Kidney tubule cell (primary cell): Measurements from ENCODE around the gene ST3GAL3.
"Not testable (repeated sequence)": the region's sequence is repeated elsewhere in the genome, so short reads cannot be mapped to it uniquely, and the experiment has no call there.

Source experiments
- DNase-seq: peaks from one replicate; pipeline ENCODE4 v3.0.0-alpha.2; 2018; ENCODE audit warnings: low spot score

Gene ST3GAL3

DNA sequence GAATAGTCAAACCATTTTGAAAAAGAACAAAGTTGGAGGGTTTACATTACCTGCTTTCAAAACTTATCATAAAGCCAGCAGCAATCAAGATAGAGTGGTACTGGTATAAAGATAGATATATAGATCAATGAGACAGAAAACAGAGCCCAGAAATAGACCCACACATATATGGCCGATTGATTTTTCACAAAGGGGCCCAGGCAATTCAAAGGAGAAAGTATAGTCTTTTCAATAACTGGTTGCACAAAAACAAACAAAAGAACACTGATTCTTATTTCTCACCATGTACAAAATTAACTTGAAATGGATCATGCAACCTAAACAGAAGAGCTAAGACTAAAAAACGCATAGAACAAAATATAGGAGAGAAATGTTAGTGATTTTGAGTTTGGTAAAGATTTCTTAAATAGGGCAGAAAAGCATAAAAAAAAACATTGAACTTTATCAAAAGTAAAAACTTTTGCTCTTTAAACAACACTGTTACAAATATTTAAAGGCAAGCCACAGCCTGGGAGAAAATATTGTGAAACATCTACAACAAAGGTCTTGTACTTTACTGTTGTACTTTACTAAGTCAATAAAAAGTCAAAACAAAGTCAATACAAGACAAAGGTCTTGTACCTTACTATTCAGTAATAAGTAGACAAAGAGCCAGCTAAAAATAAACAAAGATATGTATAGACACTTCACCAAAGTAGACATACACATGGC is 50.2 kb downstream of the ST3GAL3 start:
- no peak for DNase-seq

- DNase-seq: peak; percentile 28
These were observed 53.5 kb downstream of the ST3GAL3 start for GRCh38 chr1:43760745-43761317.

- peak; percentile 83 for DNase-seq
These were observed 56.2 kb downstream of the ST3GAL3 start for GRCh38 chr1:43763497-43763973.

GRCh38 chr1:43764581-43764980 is 57.2 kb downstream of the ST3GAL3 start:
- DNase-seq: no peak

DNA sequence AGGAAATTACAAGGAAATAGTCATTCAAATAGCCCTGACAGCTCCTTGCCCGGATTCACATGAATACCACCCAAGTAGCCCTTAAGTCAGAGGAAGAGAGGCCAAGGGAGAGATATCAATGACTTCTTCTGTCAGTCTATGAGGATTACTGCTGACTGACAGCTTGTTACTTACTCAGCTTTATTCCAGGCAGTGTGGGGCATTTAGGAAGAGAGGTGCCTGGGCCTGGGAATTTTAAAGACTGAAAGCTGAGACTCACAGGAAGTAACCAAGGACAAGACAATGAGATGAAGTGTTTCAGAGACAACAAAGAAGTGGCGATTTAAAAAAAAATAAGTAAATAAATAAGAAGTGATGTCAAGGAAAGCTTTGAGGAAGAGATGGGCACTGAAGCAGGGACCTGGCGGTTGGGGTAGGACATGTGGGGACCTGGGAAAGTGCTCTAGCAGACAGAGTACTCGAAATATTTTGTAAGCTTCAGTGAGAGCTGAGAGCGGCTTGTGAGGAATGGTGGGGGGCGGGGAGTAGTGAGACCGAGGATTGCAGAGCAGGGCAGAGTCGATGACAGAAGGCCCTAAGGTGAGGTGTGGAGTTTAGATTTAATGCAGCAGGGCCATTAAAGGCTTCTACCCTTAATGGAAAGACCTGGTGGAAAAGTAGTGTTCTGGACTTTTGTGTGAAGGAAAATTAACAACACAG is 58.9 kb downstream of the ST3GAL3 start:
- DNase-seq: peak; percentile 13

DNA sequence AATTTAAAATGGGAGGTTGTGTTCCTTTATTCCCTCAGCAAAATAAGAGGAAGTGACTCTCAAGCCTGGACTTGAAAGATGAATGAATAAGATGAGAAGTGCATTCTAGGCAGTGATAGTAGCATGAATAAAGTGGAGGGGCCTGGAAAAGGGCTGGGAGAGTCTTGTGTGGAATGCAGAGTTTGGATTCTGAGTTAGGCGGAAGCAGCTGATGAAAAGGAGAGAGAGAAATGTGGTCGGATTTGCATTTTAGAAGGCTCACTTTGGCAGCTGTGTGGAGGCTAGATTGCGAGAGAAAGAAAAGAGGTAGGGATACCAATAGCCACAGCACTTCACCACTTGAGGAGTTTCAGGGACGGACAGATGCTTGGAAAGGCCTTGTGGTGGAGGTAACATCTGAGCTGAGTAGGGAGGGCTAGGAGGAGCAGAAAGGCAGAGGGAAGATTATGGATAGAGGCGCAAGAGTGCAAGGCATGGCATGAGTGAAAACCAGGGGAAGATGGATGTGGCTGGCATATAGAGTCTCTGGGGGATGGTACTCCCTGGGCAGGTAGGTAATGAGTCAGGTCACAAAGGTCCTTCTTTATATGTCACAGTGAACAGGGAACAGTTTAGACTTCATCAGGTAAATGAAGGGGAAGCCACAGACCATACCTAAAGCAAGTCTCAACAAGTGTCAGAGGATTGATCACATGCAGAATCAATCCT is 59.6 kb downstream of the ST3GAL3 start:
- no peak for DNase-seq

GRCh38 chr1:43768168-43768567 is 60.8 kb downstream of the ST3GAL3 start:
- DNase-seq: no peak

DNA sequence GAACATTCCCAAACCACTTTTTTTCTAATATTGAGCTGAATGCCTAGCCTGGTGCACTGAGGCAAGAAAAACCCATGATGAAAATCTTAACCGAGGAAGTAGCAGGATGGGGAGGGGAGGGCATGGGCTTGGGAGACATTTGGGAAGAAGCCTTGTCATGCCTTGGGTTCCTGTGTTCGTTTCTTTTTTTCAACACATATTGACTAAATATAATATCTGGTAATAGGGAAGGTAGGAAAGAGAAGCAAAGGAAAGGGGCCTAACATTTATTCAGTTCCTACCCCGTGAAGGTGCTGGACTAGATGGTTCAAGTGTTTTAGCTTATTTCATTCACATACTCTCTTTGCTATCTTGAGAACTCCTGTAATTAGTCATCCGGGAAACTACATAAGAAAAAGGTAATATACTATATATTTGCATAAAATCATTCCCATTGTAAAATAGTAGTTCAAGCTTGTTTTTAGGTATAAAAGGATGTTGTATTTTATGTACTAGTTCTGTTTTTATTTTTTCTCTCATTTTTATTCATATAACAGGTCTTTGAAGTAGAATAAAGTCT is 62.1 kb downstream of the ST3GAL3 start:
- no peak for DNase-seq

DNA sequence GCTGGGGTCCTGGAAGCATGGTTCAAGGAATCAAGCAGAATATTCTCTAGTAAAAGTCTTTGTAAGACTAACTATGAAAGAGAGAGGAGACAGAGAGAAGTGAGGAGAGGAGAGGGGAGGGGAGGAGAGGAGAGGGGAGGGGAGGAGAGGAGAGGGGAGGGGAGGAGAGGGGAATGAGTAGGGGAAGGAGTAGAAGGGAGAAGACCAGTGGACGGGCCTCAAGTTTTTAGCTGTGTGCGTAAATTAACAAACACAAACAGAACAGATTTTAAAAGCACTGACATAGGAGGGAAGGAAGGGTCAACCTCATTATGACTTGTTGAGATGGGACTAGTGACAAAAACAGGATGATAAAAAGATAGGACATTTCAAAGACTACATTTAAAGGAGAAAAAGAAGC is 62.8 kb downstream of the ST3GAL3 start:
- DNase-seq: no peak

DNA sequence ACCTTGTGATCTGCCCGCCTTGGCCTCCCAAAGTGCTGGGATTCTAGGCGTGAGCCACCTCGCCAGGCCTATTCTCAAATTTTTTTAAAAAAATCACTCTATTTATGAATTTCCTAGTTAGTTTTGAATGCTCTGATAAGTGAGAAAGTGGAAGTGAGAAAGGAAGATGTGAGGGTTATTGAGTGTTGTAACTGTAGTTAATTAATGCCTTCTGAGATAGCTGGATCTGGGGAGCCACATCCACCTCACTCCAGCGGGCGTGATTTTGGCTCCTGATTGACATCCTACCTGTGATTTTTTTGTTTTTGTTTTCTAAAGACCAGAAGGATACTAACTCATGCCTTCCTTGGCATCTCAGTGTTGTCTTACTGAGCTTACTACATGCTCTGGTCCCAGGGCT is 65.6 kb downstream of the ST3GAL3 start:
- no peak for DNase-seq

- no peak for DNase-seq
These were observed 66.5 kb downstream of the ST3GAL3 start for GRCh38 chr1:43773821-43774220.

DNA sequence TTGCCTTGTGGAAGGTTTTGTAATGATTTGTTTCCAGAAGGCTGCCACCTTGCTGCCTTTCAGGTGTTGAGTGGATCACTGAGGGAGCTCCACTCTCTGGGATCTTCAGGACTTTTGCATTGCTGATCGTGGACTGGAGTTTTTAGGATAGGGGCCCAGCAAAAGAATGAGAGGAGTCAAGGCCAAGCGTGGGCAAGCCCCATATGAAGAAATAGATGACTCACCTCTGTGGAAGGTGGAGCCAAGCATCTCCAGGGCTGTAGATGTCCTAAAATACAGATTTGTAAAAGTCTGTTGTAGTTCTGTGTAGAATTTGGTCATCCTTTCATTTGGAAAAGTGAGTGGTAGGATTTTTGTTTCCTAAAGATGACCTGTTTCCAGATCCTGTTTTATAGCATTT is 67.0 kb downstream of the ST3GAL3 start:
- DNase-seq: peak; percentile 32

- DNase-seq: peak; percentile 22
These were observed 68.9 kb downstream of the ST3GAL3 start for GRCh38 chr1:43776043-43776761.

DNA sequence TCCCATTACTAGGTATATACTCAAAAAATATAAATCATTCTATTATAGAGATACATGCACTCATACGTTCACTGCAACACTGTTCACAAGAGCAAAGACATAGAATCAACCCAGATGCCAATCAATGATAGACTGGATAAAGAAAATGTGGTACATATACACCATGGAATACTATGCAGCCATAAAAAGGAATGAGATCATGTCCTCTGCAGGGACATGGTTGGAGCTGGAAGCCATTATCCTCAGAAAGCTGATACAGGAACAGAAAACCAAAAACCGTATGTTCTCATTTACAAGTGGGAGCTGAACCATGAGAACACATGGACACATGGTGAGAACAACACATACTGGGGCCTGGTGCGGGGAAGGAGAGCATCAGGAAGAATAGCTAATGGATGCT is 70.6 kb downstream of the ST3GAL3 start:
- not testable (repeated sequence) for DNase-seq

GRCh38 chr1:43779266-43779665 is 71.9 kb downstream of the ST3GAL3 start:
- no peak for DNase-seq

GRCh38 chr1:43779805-43780403 is 72.6 kb downstream of the ST3GAL3 start:
- no peak for DNase-seq

- DNase-seq: no peak
These were observed 74.2 kb downstream of the ST3GAL3 start for GRCh38 chr1:43781574-43781973.

GRCh38 chr1:43783096-43783670 is 75.8 kb downstream of the ST3GAL3 start:
- DNase-seq: no peak

GRCh38 chr1:43783671-43784205 is 76.4 kb downstream of the ST3GAL3 start:
- peak; percentile 96 for DNase-seq

- no peak for DNase-seq
These were observed 79.0 kb downstream of the ST3GAL3 start for GRCh38 chr1:43786201-43786958.
